MCF 10A (cell line): ENCODE data around the gene NOL6. TPM values are rescaled to one million over a fixed set of nuclear protein-coding genes. Genes with fewer than 3 reads are reported as not detected.
"Not testable (repeated sequence)": the region's sequence is repeated elsewhere in the genome, so short reads cannot be mapped to it uniquely, and the experiment has no call there.

Source experiments
- BruUV-seq: library from RNA; stranded (reverse); fragments of 400-500 nt; replicated peaks from 2 replicates; lab custom pipeline; 2021; lab: Mats Ljungman, UMichigan
- CTCF ChIA-PET: fragments of 300-600 bp; sonication (Branson Sonifier 250); formaldehyde crosslinking; extraction: SDS; loops from one replicate; lab custom pipeline; 2021; ENCODE audit warnings: antibody characterized with exemption, inconsistent platforms; lab: Yijun Ruan, JAX
- POLR2A ChIA-PET: fragments of 300-600, 350-650 bp; sonication (Branson Sonifier 250); formaldehyde crosslinking; extraction: SDS; loops from one replicate; lab custom pipeline; 2020; ENCODE audit warnings: antibody characterized with exemption, inconsistent platforms; lab: Yijun Ruan, JAX
- DNase-seq: peaks from one replicate; pipeline ENCODE4 v3.0.0-alpha.2; 2018; ENCODE audit not compliant: unreplicated experiment
- H3K27ac Mint-ChIP-seq: one replicate; pipeline ENCODE4 v1.8.0; 2022; ENCODE audit warnings: mild to moderate bottlenecking, low read depth, mixed read lengths; ENCODE audit not compliant: unreplicated experiment
- H3K27me3 Mint-ChIP-seq: one replicate; pipeline ENCODE4 v1.8.0; 2022; ENCODE audit warnings: mixed read lengths; ENCODE audit not compliant: insufficient read depth, unreplicated experiment
- H3K36me3 Mint-ChIP-seq: one replicate; pipeline ENCODE4 v1.8.0; 2022; ENCODE audit warnings: mild to moderate bottlenecking, moderate library complexity, mixed read lengths; ENCODE audit not compliant: insufficient read depth, unreplicated experiment
- H3K4me1 Mint-ChIP-seq: one replicate; pipeline ENCODE4 v1.8.0; 2022; ENCODE audit warnings: mixed read lengths; ENCODE audit not compliant: insufficient read depth, unreplicated experiment
- H3K4me3 Mint-ChIP-seq: one replicate; pipeline ENCODE4 v1.8.0; 2022; ENCODE audit warnings: mild to moderate bottlenecking, moderate library complexity, mixed read lengths; ENCODE audit not compliant: unreplicated experiment
- H3K9me3 Mint-ChIP-seq: one replicate; pipeline ENCODE4 v1.8.0; 2022; ENCODE audit warnings: mixed read lengths; ENCODE audit not compliant: unreplicated experiment
- CTCF ChIP-seq: fragments of 200-600 bp; IDR thresholded peaks from one replicate; pipeline ENCODE4 v1.8.0; 2022; ENCODE audit warnings: antibody characterized with exemption, mild to moderate bottlenecking; ENCODE audit not compliant: unreplicated experiment
- intact Hi-C: fragments of 100-400 bp; cut with micrococcal nuclease; formaldehyde crosslinking; loops from 2 replicates; pipeline ENCODE4 v1.14.1; 2022
- total RNA-seq: library from RNA; stranded (reverse); gene quantifications from 2 replicates; pipeline ENCODE4 v1.2.3, GENCODE V29; 2022

Gene NOL6
- total RNA-seq, 1 experiment from 2014 or later, result 48.6 TPM

GRCh38 chr9:33426843-33427293 is 46.9 kb downstream of the NOL6 start:
- Mint-ChIP-seq H3K4me3 (no peak overlapping the region), H3K27me3 (no peaks in the 10 kb centered on the region), H3K36me3 (no peaks in the 10 kb centered on the region), H3K4me1 (peaks cover 17% of the 10 kb centered on the region), H3K27ac (no peak overlapping the region), H3K9me3 (no peaks in the 10 kb centered on the region)
- no TSS peak for BruUV-seq
- POLR2A ChIA-PET, result no interaction called here
- no peak for DNase-seq
- CTCF ChIA-PET, result interaction anchor here (1.0 kb wide), 1 partner anchor 11 kb away, joined by 3 read pairs; no protein-coding TSS in a partner anchor
- intact Hi-C loops, result no loop called here
- no peak for TF ChIP-seq CTCF

GRCh38 chr9:33425128-33425533 is 48.6 kb downstream of the NOL6 start:
- intact Hi-C loops, result no loop called here
- Mint-ChIP-seq H3K9me3 (no peaks in the 10 kb centered on the region), H3K27me3 (no peaks in the 10 kb centered on the region), H3K4me3 (no peak overlapping the region), H3K4me1 (peaks cover 2% of the 10 kb centered on the region), H3K27ac (no peak overlapping the region), H3K36me3 (no peaks in the 10 kb centered on the region)
- POLR2A ChIA-PET, result no interaction called here
- no TSS peak for BruUV-seq
- no peak for DNase-seq
- CTCF ChIA-PET, result no interaction called here
- TF ChIP-seq CTCF, result no peak

- H3K27ac Mint-ChIP-seq, H3K4me3 Mint-ChIP-seq, H3K4me1 Mint-ChIP-seq, CTCF ChIA-PET, POLR2A ChIA-PET, H3K36me3 Mint-ChIP-seq, H3K27me3 Mint-ChIP-seq, BruUV-seq, DNase-seq, intact Hi-C loops, H3K9me3 Mint-ChIP-seq: not testable (repeated sequence)
Observed at GRCh38 chr9:33424492-33424891, 49.2 kb downstream of the NOL6 start.

- H3K4me3 Mint-ChIP-seq, H3K27ac Mint-ChIP-seq, DNase-seq, H3K4me1 Mint-ChIP-seq, H3K27me3 Mint-ChIP-seq, POLR2A ChIA-PET, BruUV-seq, H3K36me3 Mint-ChIP-seq, CTCF ChIA-PET, H3K9me3 Mint-ChIP-seq, intact Hi-C loops: not testable (repeated sequence)
Observed at GRCh38 chr9:33424043-33424442, 49.7 kb downstream of the NOL6 start.

GRCh38 chr9:33419708-33420303 is 53.9 kb downstream of the NOL6 start:
- intact Hi-C loops, result no loop called here
- Mint-ChIP-seq H3K9me3 (no peaks in the 10 kb centered on the region), H3K36me3 (no peaks in the 10 kb centered on the region), H3K27ac (no peak overlapping the region), H3K27me3 (no peaks in the 10 kb centered on the region), H3K4me1 (peaks cover 29% of the 10 kb centered on the region), H3K4me3 (no peak overlapping the region)
- no peak for DNase-seq
- ChIA-PET POLR2A (interaction anchor here (1.1 kb wide), 1 partner anchor 54 kb away, joined by 3 read pairs; the partner anchor contains the start of gene NOL6), CTCF (interaction anchor here (0.6 to 1.1 kb wide), 3 partner anchors 9 to 32 kb away, joined by 3 to 5 read pairs (median 4); no protein-coding TSS in a partner anchor)
- BruUV-seq, result no TSS peak
- TF ChIP-seq CTCF, result no peak
